ENCODE measurements around the gene PPP2R3B.
A peak's percentile ranks its signal among the peaks of the same experiment; 100 is the strongest.
"Not testable (repeated sequence)": the region's sequence is repeated elsewhere in the genome, so short reads cannot be mapped to it uniquely, and the experiment has no call there.

Gene PPP2R3B

DNA sequence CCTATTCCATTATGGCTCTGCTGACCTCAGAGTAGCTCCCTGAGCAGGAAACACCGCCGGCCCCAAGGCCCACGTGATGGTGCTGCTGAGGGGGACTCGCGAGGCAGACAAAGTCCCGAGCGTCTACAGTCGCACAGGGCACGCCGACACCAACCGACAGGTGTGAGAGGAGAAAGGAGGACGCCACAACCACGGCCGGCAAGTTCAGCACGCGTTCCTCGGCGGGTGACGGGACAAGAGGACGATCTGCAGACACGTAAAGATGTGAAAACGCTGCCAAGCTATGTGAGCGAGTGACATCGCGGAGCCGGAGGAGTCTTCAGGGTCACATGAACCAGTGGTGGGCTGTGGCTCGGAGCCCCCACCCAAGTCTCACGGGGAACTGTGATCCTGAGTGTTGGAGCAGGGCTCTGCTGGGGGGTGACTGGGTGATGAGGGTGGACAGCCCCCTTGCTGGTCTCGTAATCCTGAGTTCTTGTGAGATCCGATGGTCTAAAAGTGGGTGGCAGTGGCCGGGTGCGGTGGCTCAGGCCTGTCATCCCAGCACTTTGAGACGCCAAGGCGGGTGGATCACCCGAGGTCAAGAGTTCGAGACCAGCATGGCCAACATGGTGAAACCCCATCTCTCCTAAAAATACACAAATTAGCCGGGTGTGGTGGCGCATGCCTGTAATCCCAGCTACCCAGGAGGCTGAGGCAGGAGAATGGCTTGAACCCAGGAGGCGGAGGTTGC, 34.0 kb downstream of the PPP2R3B start:
- no peak for DNase-seq (ENCODE audit: low spot score)

DNA sequence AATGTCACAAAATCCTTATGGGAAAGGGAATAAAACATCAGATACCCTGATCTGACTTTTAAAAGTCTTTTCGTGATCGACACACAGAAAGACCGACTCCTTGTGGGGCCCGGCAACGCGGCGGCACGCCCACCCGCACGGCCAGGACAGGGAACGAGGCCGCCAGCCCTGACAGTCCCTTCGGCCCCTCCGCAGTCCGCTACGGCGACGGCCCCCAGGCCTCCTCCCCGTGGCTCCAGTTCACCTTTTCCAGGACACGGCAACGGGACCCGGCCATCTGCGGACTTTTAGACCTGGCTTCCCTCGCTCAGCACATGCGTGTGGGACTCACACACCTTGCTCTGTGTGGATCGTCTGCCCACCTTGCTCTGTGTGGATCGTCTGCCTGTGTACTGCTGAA, 34.5 kb downstream of the PPP2R3B start:
- no peak for DNase-seq (ENCODE audit: low spot score)

DNA sequence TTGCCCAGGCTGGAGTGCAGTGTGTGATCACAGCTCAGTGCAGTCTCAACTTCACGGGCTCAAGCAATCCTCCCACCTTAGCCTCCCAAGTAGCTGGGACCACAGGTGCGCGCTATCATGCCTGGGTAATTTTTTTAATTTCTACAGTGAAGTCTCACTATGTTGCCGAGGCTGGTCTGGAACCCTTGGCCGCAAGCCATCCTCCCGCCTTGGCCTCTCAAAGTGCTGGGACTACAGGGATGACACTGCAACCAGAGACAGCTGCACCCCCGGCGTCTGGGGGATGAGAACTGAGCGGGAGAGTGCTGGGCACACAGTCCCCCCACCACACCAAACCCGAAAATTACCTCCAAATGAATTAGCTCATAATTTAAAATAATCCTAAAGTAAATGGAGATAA, 35.0 kb downstream of the PPP2R3B start:
- DNase-seq (ENCODE audit: low spot score) = no peak

DNA sequence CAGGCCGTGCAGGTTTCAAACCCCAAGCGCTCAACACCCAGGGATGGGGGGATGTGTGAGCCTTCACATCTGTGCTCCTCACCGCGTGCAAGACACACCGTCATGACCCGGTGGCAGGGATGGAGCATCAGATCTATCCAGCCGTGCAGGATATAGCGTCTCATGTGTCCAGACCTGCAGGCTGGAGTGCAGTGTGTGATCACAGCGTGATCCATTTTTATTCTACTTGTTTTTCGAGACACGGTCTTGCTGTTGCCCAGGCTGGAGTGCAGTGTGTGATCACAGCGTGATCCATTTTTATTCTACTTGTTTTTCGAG, 35.4 kb downstream of the PPP2R3B start:
- DNase-seq (ENCODE audit: low spot score) = not testable (repeated sequence)

DNA sequence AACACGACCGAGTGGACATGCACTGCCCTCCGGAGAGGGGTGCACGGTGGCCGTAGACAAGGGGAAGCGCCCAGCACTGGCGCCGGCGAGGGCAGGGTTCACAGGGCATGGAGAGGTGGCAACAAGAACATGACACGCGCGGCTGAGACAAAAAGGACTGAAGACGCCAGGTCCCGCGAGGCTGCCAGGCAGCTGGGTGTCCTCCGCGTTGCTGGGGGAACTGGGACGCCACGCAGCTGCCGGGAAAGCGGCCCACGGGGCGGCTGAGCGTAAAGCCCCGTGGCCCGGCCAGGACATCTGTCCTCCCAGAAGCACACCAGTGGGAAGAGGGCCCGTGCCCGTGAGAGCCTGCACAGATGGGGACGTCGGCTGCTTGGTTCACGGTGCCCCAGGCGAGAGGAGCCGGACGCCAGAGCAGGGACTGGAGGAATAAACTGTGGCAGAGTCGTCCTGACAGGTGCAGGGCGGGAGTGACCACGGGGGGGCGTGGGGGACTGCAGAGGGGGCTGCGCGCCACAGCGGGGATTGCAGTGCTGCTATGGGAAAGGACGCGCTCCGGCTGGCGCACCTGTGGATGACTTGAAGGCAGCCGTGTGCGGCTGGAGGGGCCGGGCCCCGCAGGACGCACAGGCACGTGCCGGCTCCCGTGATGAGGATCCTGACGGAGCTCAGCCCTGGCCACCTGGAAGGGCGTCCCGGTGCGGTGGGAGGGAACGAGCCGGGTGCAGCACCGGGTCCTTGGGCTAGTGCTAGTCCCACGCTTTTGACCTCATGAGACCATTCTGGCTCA, 36.0 kb downstream of the PPP2R3B start:
- DNase-seq (ENCODE audit: low spot score) = no peak

DNA sequence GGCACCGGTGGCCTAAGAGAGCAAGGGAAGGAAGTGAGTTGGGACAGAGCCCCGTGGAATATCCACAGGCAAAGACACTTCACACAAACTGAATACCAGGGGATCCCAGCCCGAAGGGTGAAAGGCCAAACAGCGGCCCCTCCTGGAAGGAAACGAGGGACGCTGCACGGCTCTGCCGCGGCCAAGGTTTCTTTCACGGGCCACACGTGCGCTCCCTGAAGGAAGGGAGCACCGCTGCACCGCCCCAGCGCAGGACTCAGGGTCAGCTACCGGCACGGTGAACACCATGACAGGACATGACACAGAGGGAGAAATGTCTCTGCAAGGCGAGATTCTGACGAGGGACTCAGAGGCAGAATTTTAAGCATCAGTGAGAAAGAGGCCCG, 36.6 kb downstream of the PPP2R3B start:
- peak; percentile 30 for DNase-seq (ENCODE audit: low spot score)

DNA sequence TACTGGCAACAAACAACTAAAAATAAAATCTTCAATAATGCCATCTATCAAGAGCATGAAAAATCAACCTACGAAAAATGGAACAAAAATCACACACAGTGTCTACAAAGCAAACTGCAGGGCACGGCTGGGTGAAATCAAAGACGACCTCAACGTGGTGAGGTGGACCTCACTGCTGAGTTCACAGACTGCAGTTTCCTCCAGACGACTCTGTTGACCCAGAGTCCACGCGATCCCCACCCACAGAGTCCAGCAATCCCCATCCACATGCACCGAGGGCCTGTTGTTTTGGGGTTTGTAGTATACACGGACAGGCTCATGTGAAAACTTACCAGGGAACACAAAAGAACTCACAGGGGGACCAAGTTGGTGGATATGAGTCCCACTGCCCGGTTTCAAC, 37.0 kb downstream of the PPP2R3B start:
- no peak for DNase-seq (ENCODE audit: low spot score)

DNA sequence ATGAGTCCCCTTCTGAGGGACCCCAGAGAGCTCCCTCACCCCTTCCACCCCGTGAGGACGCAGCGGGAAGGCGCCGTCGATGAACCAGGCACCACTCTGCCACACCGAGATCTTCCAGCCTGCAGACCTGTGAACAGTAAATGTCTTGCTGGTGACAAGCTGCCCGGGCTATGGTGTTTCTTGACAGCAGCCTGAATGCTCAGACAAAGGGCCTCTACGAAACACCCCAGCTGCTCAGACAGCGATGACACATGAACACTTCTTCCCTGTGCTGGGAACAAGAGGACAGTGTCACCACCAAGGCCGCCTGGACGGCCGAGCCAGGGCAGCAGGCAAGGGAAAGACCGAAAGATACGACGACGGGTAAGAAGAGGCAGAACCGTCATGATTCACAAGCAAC, 37.5 kb downstream of the PPP2R3B start:
- peak; percentile 72 for DNase-seq (ENCODE audit: low spot score)

DNA sequence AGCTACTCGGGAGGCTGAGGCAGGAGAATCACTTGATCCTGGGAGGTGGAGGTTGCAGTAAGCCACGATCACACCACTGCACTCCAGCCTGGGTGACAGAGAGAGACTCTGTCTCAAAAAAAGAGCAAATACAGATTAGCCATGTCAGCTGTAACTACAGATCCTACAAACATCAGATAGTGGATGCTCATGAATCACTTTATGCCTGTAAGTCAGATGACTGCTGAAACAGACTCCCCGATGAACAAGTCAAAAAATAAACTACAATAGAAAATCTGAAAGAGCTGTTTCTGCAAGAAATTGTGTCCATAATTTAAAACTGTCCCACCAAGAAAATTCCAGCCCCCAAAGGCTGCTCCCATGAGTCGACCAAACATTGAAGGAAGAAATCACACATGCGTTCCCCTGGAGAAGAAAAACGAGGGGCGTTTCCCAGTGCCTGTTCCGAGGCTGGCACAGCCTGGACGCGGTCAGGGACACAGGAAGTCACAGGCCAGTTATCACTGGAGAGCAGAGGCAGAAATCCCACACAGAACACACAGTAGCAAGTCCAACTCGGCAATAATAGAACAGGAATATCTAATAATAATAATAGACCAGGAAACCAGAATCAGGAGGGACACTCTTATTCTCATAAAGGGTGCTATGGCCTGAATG, 38.1 kb downstream of the PPP2R3B start:
- DNase-seq (ENCODE audit: low spot score) = no peak

DNA sequence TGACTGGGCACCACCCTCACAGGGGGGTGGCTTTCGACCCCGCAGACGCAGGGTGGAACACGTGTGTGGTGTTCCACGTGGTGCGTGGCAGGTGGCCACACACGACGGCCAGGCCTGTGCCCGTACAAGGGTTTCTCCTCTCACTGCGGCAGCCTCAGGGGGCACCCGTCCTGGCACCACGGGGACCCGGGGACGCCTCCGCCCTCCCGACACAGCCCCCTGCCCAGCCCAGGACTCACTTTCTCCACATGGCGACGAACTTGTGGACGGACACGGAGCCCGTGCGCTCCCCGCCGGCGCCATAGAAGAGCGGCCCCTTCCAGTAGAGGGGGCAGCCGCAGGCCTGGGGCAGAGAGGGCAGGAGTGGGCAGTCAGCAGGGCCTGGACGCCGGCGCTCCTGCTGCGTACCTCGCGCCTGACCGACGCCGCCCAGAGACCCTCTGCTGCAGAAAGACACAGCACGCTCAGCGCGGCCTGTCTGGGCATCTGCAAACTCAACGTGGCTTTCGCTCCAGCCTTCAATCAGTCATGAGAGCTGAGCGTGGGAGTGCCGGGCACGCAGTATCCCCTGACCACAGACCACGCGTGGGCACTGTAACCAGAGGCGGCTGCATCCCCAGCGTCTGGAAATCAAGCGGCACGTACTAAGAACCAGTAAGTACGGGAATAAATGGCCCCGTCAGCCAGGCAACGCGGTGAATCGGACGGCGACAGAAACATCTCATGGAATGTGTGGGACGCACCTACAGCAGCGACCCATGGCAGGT, 39.2 kb downstream of the PPP2R3B start:
- DNase-seq (ENCODE audit: low spot score) = no peak

DNA sequence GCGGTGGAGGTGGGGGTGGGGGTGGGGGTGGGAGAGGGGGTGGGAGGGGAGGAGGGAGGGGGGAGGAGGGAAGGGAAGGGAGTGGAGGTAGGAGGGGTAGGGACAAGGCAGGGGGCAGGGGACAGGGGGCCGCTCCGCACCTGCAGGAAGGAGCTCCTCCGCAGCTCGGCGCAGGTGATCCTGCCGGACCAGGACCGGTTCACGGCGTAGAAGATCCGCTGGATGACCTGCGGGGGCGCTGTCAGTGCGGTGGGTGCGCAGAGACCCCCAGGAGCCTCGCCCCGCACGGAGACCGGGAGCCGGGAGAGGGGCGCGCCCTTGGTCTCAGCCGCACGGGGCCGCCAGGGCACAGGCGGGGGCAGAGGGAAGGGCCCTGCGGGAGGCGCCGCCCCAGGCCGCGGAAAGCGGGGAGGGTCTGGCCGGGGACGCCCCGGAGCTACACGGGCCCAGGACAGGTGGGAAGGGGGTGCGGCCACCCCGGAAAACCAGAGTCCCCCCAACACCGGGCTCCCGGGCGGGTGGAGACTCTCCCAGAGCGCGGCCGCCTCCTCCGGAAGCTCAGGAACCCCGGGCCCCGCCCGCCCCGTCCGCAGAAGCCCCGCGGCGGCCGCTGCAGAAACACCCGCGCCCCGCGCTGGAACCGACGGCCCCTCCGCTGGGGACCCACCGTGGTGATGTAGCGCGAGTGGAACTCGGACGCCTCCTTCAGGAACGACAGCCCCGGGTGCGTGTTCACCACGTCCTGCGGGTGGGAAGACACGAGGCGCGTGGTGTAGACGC, 40.5 kb downstream of the PPP2R3B start:
- no peak for DNase-seq (ENCODE audit: low spot score)

DNA sequence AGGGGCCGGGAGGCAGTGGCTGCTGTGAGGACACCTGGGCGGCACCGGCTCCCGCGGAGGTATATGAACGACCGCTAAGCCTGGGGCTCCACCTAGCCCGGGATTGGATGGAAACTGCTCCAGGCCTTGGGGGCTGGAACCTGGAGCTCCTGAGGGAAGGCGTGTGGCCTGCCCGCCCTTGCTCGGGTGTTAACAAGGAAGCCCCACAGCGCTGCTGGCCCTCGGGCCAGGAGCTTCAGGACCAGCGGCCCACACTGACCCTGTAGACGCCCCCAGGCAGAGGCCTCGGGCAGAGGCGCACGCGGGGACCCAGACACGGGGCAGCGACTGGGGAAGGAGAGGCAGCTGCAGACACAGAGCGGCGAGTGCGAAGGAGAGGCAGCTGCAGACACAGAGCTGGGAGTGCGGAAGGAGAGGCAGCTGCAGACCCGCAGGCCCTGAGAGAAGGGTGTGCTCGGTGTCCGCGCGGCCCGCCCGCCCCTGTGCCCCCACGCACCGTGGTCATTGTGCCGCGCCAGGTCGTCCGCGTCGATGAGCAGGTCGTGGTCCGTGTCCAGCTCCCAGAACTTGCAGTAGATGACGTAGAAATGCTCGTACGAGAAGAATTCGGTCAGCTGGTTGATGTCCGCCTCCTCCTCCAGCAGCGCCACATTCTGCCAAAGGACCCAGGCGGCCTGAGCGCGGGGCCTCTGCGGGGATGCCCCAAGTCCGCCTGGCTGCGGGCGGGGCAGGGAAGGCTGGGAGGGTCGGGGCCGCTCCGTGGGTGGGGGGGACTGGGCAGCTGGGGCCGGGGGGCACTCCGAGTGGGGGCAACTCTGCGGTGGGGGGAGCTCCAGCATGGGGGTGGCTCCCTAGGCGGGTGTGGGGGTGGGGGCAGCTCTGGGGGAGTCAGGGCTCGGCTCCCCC, 41.4 kb downstream of the PPP2R3B start:
- DNase-seq (ENCODE audit: low spot score) = no peak

DNA sequence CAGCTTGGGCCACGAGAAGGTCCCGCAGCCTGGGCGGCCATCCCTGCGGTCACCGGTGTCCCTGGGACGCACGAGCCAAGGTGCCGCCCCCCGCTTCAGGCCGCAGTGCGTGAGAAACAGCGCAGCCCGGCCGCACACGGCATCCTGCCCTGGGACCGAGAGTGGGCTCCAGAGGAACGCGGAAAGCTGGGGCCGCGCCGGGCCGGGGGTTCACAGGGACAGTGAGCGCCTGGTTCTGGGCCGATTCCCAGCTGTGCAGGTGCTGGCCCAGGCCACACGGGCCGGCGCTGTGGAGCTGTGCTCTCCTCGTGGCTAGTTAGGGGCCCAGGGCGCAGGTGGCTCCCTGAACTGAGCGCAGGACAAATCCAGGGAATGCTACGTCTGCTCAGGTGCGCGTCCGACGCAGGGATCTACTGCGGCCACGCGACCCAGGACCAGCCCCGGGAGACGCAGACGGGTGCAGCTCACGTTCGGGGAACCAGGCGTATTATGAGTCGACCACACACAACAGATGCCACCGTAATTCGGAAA, 42.3 kb downstream of the PPP2R3B start:
- no peak for DNase-seq (ENCODE audit: low spot score)

DNA sequence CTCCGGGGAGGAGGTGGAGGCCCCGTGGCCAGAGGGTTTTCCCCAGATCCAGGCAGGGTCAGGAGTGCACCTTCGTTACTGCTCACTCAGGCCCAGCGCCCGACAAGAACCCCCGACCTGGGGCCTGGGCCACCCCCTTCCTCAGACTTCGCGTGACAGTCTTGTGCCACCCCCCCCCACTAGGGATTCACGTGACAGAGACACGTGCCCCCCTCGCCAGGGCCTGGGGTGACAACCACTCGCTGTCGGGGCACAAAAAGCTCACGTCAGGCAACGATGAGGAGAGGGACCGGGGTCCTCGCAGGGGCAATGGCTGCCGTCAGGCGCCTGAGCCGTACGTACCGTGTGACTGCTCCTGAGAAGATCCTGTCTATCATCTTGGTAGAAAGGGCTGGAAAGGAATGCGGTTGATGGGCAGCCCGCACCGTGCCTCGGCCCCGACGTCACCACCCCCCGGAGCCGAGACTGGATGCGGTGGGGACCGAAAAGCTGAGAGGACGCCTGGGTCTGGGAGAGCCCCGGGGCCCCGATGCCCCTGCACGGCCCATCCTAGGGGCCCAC, 45.1 kb downstream of the PPP2R3B start:
- no peak for DNase-seq (ENCODE audit: low spot score)

DNA sequence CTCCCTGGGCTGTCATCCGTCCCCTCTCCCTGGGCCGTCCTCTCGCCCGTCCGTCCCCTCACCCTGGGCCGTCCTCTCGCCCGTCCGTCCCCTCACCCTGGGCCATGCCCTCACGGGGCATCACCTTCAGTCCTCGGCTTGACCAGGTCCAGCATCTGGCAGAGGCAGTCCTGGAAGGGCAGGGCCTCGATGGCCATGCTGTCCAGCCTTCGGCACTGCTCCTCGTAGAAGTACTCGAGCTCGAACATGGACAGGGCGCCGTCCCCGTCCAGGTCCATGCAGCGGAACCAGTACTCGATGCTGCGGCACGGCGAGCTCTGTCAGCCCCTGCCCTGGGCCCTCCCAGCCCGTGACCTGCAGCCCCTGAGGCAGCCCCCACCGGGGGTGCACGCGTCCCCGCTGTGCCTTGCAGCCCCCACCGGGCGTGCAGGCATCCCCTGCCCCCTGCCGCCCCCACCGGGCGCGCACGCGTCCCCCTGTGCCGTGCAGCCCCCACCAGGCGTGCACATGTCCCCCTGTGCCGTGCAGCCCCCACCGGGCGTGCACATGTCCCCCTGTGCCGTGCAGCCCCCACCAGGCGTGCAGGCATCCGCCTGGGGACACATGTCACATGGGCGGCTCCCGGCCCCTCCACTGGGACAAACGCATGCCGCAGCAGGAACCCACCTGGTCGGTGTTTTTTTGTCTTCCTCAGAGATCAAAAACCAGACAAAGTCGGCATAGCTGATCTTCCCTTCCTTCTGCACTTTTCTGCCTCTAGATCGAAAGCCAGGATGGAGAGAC, 45.9 kb downstream of the PPP2R3B start:
- no peak for DNase-seq (ENCODE audit: low spot score)

DNA sequence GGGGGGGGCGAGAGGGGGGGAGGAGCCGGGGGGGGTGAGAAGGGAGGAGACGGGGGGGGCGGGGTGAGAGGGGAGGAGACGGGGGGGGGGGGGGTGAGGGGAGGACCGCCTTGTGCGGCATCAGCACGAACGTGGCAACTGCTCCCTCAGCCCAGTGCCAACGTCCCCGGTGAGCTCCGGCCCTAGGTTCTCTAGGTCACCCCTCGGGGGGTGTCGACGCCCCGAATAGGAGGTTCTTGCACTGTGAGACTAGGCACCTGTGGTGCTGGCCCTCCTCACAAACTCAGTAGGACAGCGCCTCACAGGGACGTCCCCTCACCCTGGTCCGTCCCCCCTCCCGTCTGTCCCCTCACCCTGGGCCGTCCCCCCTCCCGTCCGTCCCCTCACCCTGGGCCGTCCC, 46.6 kb downstream of the PPP2R3B start:
- no peak for DNase-seq (ENCODE audit: low spot score)

DNA sequence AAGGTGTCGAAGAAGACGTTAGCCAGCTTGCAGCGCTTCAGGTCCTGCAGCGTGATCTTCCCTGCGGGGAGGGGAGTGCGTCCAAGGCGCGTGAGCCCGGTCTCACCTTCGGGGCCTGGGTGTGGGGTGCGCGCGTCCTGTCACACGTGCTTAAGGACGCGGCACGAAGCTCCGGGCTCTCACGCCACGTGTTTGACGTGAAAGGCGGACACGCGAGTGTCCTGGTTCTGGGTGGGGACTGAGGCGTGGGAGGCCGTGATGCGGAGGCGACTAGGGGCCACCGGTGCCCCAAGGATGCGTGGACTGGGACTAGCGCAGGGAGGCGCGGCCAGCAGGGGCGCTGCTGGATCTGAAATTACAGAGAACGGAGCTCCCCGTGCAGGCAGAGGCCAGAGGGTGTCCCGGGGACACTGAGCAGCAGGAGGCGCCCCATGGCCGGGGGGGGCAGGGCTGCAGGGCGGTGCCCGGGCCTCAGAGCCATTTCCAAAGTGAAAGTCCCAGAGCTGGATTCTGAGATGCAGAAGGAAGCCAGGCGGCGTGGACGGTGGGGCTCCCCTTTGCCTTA, 47.8 kb downstream of the PPP2R3B start:
- no peak for DNase-seq (ENCODE audit: low spot score)

DNA sequence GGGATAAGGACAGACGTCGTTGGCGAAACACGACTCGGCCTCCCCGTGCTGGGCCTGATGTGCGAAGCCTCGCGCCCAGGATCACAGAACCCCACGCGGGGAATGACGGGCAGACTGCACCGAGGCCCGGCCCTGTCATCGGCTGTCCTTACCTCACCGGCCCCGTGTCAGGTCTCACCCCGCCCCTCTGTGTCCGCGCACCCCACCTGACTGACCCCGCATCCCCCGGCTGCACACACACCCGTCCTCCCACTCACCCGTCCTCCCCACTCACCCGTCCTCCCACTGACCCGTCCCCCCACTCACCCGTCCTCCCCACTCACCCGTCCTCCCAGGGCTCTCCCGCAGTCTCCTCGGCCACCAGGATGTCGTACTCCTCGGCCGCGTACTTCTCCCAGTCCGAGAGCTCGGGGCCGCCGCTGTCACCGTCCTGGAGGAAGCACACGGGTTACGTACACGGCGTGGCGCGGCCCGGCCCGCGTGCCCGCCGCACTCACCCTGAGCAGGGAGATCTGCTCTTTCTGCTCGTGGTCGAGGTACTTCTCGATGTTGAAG, 48.3 kb downstream of the PPP2R3B start:
- DNase-seq (ENCODE audit: low spot score) = no peak
